Heart left ventricle (tissue), 13 donors: ENCODE results near the gene APEH.

ENCODE experiments used
- POLR2A ChIP-seq, 2 donors: fragments of 450-650 bp; IDR thresholded peaks; one replicate each; pipeline ENCODE4 v1.6.1; 2017; ENCODE audit warnings: antibody characterized with exemption in 2 of 2, mild to moderate bottlenecking in 2 of 2, moderate library complexity in 2 of 2
- TF ChIP-seq, protein P1 (sequence below), 12 donors: fragments of 200-600 bp; sonication (generic) in 4 of 12; IDR thresholded peaks; one replicate each; pipeline versions ENCODE4 v1.5.0 to v1.8.0; 2018 to 2022; ENCODE audit warnings: antibody characterized with exemption in 12 of 12, mild to moderate bottlenecking in 5 of 12
- donor health status: ischemic (EF 13 %, LVEDD 7.1; RV severe dilation, severe dysfunction).
- donor health status: DM: no; HTN: yes; CAD: no.
- donor health status: DM: no; HTN: no; CAD: no.
- donor health status: ischemic (EF 25% LVEDD 6.9; RV normal size, moderate dysfunction).
- donor health status: ischemic (EF 25% LVEDD 5.7; RV mildly dilated, moderate dysfunction).
- donor health status: ischemic (EF 35%, LVEDD 5.7; RV mildly dilated, moderate dysfunction).
- donor health status: nonischemic (EF 11% LVEDD 7.7; RV severe dilation, severe dysfunction).
- donor health status: DM: yes; HTN: yes; CAD: no.
- donor health status: PGD.
- donor health status: ischemic (EF 29% LVEDD 5.4; RV normal size, mild dysfunction).
- donor health status: nonischemic (EF 23%, LVEDD 6.1; RV moderate dilation, normal function).

- TF ChIP-seq, protein P1, sequence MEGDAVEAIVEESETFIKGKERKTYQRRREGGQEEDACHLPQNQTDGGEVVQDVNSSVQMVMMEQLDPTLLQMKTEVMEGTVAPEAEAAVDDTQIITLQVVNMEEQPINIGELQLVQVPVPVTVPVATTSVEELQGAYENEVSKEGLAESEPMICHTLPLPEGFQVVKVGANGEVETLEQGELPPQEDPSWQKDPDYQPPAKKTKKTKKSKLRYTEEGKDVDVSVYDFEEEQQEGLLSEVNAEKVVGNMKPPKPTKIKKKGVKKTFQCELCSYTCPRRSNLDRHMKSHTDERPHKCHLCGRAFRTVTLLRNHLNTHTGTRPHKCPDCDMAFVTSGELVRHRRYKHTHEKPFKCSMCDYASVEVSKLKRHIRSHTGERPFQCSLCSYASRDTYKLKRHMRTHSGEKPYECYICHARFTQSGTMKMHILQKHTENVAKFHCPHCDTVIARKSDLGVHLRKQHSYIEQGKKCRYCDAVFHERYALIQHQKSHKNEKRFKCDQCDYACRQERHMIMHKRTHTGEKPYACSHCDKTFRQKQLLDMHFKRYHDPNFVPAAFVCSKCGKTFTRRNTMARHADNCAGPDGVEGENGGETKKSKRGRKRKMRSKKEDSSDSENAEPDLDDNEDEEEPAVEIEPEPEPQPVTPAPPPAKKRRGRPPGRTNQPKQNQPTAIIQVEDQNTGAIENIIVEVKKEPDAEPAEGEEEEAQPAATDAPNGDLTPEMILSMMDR (IDR thresholded peaks at IDR 0.05) = no peak
- TF ChIP-seq POLR2A (IDR thresholded peaks at IDR 0.05) = no peak
These were observed 18.3 kb upstream of the APEH start for GRCh38 chr3:49655731-49656285.
